ENCODE data around the gene SH2B2.

Gene SH2B2

GRCh38 chr7:102286237-102287110 is at the start of gene SH2B2:
Gene SH2B2 (plus strand): TSS chr7:102286868. CDS start chr7:102300551, 13,683 bp downstream.
- DNase-seq (ENCODE audit: low spot score) = peak; percentile 57

- DNase-seq (ENCODE audit: low spot score) = no peak
Measured at GRCh38 chr7:102239206-102239820, 47.4 kb upstream of the SH2B2 start.

- no peak for DNase-seq (ENCODE audit: low spot score)
Measured at GRCh38 chr7:102241431-102241830, 45.2 kb upstream of the SH2B2 start.

- DNase-seq (ENCODE audit: low spot score) = no peak
Measured at GRCh38 chr7:102244601-102245000, 42.1 kb upstream of the SH2B2 start.

GRCh38 chr7:102248081-102248455 is 38.6 kb upstream of the SH2B2 start:
- no peak for DNase-seq (ENCODE audit: low spot score)

- DNase-seq (ENCODE audit: low spot score) = no peak
Measured at GRCh38 chr7:102248456-102249395, 37.9 kb upstream of the SH2B2 start.

GRCh38 chr7:102251531-102252365 is 34.9 kb upstream of the SH2B2 start:
- no peak for DNase-seq (ENCODE audit: low spot score)

GRCh38 chr7:102252366-102252982 is 34.2 kb upstream of the SH2B2 start:
- DNase-seq (ENCODE audit: low spot score) = no peak

- no peak for DNase-seq (ENCODE audit: low spot score)
Measured at GRCh38 chr7:102253066-102253972, 33.3 kb upstream of the SH2B2 start.

GRCh38 chr7:102253973-102254370 is 32.7 kb upstream of the SH2B2 start:
- no peak for DNase-seq (ENCODE audit: low spot score)

GRCh38 chr7:102254521-102254920 is 32.1 kb upstream of the SH2B2 start:
- no peak for DNase-seq (ENCODE audit: low spot score)

GRCh38 chr7:102255501-102255900 is 31.2 kb upstream of the SH2B2 start:
- no peak for DNase-seq (ENCODE audit: low spot score)

GRCh38 chr7:102255916-102256315 is 30.8 kb upstream of the SH2B2 start:
- no peak for DNase-seq (ENCODE audit: low spot score)

GRCh38 chr7:102258073-102258748 is 28.5 kb upstream of the SH2B2 start:
- no peak for DNase-seq (ENCODE audit: low spot score)

- no peak for DNase-seq (ENCODE audit: low spot score)
Measured at GRCh38 chr7:102258749-102259107, 27.9 kb upstream of the SH2B2 start.

- DNase-seq (ENCODE audit: low spot score) = peak; percentile 45
Measured at GRCh38 chr7:102260856-102261255, 25.8 kb upstream of the SH2B2 start.

GRCh38 chr7:102261451-102261850 is 25.2 kb upstream of the SH2B2 start:
- DNase-seq (ENCODE audit: low spot score) = peak; percentile 48

GRCh38 chr7:102262546-102262945 is 24.1 kb upstream of the SH2B2 start:
- no peak for DNase-seq (ENCODE audit: low spot score)

GRCh38 chr7:102264367-102264891 is 22.2 kb upstream of the SH2B2 start:
- no peak for DNase-seq (ENCODE audit: low spot score)
